Spleen (tissue), 7 donors: ENCODE results near the gene GNAO1.

Source experiments
- POLR2A ChIP-seq, 3 donors: fragments of 450-650 bp; IDR thresholded peaks; one replicate each; pipeline ENCODE4 v1.5.1; 2017; ENCODE audit warnings: antibody characterized with exemption in 3 of 3, mild to moderate bottlenecking in 1 of 3
- POLR2AphosphoS5 ChIP-seq, 3 donors: sonication (generic); formaldehyde crosslinking; IDR thresholded peaks; one replicate each; pipeline ENCODE4 v1.5.1; 2017; ENCODE audit warnings: antibody characterized with exemption in 3 of 3
- TF ChIP-seq, protein P1 (sequence below), 11 experiments: fragments of 200-600 bp in 7 of 11; fragments of 450-650 bp in 4 of 11; sonication (generic) in 4 of 11; IDR thresholded peaks in 8 of 11; conservative IDR thresholded peaks in 3 of 11; 1 replicate in 7 of 11; 2 replicates in 4 of 11; pipeline versions ENCODE4 v1.4.0 to v1.8.0; 2016 to 2021; ENCODE audit warnings: antibody characterized with exemption in 11 of 11, inconsistent platforms in 4 of 11, mild to moderate bottlenecking in 1 of 11
- donor health status: DM: no; HTN: no; CAD: no; lungs with moderate emphysema.
- donor health status: DM: no; HTN: no; CAD: no.
- donor health status: DM: no; HTN: no; CAD: no.

DNA sequence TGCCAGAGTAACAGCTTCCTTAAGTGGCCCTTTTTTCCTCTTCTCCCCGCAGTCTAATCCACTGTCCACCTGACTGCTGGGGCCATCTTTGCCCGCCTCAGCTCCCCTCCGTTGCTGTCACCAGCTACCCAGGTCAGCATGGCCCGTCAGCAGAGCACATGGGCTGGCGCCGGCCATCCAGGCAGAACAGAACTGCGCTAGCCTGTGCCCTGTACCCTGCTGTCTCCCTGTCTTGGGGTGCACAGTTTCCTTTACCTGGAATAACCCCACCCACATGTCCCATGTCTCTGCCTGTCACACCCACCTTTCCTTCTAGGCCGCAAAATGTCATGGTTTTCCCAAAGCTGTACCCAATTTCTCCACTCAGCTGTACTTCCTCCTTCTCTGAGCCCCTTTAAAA is 55.7 kb downstream of the GNAO1 start:
- TF ChIP-seq POLR2A (IDR thresholded peaks at IDR 0.05), result no peak
- no peak for TF ChIP-seq POLR2AphosphoS5 (IDR thresholded peaks at IDR 0.05)
- TF ChIP-seq, protein P1, sequence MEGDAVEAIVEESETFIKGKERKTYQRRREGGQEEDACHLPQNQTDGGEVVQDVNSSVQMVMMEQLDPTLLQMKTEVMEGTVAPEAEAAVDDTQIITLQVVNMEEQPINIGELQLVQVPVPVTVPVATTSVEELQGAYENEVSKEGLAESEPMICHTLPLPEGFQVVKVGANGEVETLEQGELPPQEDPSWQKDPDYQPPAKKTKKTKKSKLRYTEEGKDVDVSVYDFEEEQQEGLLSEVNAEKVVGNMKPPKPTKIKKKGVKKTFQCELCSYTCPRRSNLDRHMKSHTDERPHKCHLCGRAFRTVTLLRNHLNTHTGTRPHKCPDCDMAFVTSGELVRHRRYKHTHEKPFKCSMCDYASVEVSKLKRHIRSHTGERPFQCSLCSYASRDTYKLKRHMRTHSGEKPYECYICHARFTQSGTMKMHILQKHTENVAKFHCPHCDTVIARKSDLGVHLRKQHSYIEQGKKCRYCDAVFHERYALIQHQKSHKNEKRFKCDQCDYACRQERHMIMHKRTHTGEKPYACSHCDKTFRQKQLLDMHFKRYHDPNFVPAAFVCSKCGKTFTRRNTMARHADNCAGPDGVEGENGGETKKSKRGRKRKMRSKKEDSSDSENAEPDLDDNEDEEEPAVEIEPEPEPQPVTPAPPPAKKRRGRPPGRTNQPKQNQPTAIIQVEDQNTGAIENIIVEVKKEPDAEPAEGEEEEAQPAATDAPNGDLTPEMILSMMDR (IDR thresholded peaks at IDR 0.05 in 8 of 11, conservative IDR thresholded peaks at IDR 0.05 in 3 of 11), result no peak
